K562 (cell line): Measurements from ENCODE around the gene ATF5. TPM values are rescaled to one million over a fixed set of nuclear protein-coding genes. Genes with fewer than 3 reads are reported as not detected.

ENCODE experiments used
- CUX1 ChIP-seq: fragments of 200-800 bp; sonication (Bioruptor generic); IDR thresholded peaks from 2 replicates; pipeline ENCODE4 v1.6.1; 2016; ENCODE audit warnings: missing genetic modification characterization, missing compliant biosample characterization
- ELF4 ChIP-seq: fragments of 450-650 bp; formaldehyde crosslinking; IDR thresholded peaks from 2 replicates; pipeline ENCODE4 v1.4.0; 2022; ENCODE audit warnings: missing genetic modification characterization
- FIP1L1 ChIP-seq: fragments of 200-400 bp; formaldehyde crosslinking; IDR thresholded peaks from 2 replicates; pipeline ENCODE4 v1.6.1; 2018; ENCODE audit warnings: mild to moderate bottlenecking, low read depth, low read length; ENCODE audit not compliant: poor library complexity, severe bottlenecking
- PHF21A ChIP-seq: fragments of 450-650 bp; IDR thresholded peaks from 2 replicates; pipeline ENCODE4 v1.6.1; 2017; ENCODE audit warnings: low read depth, borderline replicate concordance
- TAF15 ChIP-seq: fragments of 200-400 bp; formaldehyde crosslinking; IDR thresholded peaks from 2 replicates; pipeline ENCODE4 v1.6.1; 2017; ENCODE audit warnings: mild to moderate bottlenecking, low read depth, low read length, moderate library complexity
- WHSC1 ChIP-seq: IDR thresholded peaks from one replicate; pipeline ENCODE4 v1.6.1; 2012; ENCODE audit warnings: low read length, control low read depth, inconsistent platforms
- ZNF217 ChIP-seq: sonication (generic); formaldehyde crosslinking; IDR thresholded peaks from 2 replicates; pipeline ENCODE4 v1.8.0; 2022; ENCODE audit warnings: mild to moderate bottlenecking, missing genetic modification reagents
- ZNF253 ChIP-seq: fragments of 250-450 bp; sonication (Bioruptor Pico); conservative IDR thresholded peaks from 2 replicates; pipeline ENCODE4 v1.6.1; 2021; ENCODE audit warnings: mild to moderate bottlenecking
- ZNF274 ChIP-seq: IDR thresholded peaks from 2 replicates; pipeline ENCODE4 v1.6.1; 2011; ENCODE audit warnings: low read depth, mild to moderate bottlenecking, low read length, moderate library complexity, borderline replicate concordance
- ZNF311 ChIP-seq: fragments of 250-450 bp; sonication (Bioruptor Pico); IDR thresholded peaks from 2 replicates; pipeline ENCODE4 v1.4.0; 2020; ENCODE audit warnings: mild to moderate bottlenecking, moderate library complexity
- polyA plus RNA-seq, 8 experiments: library from polyadenylated mRNA; depleted of rRNA in 4 of 8; stranded (reverse) in 5 of 8; unstranded in 3 of 8; fragments of >200 nt; fragmentation: Nextera tagmentation in 2 of 8; fragmentation: Illumina TruSeq in 1 of 8; extraction: Ambion mirVana in 2 of 8; extraction: Trizol in 1 of 8; gene quantifications; 2 replicates each; pipeline versions ENCODE4 v1.2.1 to v1.2.3, GENCODE V29; 2011 to 2014; ENCODE audit warnings: inconsistent platforms in 1 of 8, missing spikeins in 1 of 8
- total RNA-seq, 7 experiments: library from RNA; depleted of rRNA in 6 of 7; stranded (reverse); fragments of >200 nt in 6 of 7; fragmentation: Illumina TruSeq in 2 of 7; extraction: Trizol in 2 of 7; gene quantifications; 2 replicates each; pipeline versions ENCODE4 v1.2.1 to v1.2.3, GENCODE V29; 2011 to 2021; ENCODE audit warnings: low replicate concordance in 1 of 7
- TF ChIP-seq, protein P1 (sequence below): fragments of 450-650 bp; formaldehyde crosslinking; IDR thresholded peaks from 2 replicates; pipeline ENCODE4 v1.4.0; 2020; ENCODE audit warnings: mild to moderate bottlenecking, mixed read lengths
- TF ChIP-seq, protein P2 (sequence below): fragments of 250-450 bp; sonication (Bioruptor Pico); IDR thresholded peaks from 2 replicates; pipeline ENCODE4 v1.4.0; 2020; ENCODE audit warnings: mild to moderate bottlenecking, moderate library complexity

ATF5 gene
- total and polyA plus RNA-seq, 9 of the 15 experiments (the other 6 are each of a cell fraction or from before 2014, with no cell fraction given): 3.0 to 57.6 (median 11.1) TPM

DNA sequence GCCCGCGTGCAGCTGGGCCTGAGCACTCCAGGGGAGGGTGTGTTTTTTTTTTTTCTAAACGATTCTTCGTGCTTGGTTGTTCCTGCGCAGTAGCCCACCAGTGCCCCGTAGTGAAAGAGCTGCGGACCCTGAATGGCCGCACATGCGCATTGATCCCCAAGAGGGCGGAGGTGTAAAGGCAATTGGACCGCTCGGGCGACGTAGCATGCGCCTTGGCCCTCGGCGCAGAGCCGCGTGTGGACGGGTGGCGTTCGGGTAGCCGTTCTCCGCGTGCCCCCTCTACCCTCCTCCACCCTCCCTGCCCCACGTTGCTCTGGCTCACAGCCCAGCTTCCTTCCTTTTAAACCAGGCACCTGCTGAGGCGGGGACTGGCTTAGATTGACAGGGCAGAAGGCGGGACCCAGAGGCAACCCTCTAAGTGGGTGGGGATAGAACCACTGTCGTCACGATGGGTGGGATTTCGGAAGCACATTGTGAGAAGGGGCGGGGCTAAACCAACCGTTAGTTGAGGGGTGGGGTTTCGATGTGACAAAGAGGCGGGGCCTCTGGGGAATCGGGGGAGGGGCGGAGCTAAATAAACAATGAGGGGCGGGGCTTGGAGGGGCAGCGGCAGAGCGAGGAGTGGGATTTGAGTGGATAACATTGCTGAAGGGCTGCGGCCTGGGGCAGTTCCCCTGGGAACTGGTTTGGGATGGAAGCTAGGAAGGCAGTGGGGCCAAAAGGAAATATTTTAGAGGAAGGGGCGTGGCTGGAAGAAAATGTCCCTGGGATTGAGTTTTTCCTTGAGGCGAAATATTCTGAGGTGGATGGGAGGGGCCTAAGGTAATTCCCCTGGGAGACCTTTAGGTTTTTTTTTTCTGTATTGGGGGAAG, 842 bp downstream of the ATF5 start (continued):
- TF ChIP-seq FIP1L1: peak; percentile 87
- TF ChIP-seq, protein P1, sequence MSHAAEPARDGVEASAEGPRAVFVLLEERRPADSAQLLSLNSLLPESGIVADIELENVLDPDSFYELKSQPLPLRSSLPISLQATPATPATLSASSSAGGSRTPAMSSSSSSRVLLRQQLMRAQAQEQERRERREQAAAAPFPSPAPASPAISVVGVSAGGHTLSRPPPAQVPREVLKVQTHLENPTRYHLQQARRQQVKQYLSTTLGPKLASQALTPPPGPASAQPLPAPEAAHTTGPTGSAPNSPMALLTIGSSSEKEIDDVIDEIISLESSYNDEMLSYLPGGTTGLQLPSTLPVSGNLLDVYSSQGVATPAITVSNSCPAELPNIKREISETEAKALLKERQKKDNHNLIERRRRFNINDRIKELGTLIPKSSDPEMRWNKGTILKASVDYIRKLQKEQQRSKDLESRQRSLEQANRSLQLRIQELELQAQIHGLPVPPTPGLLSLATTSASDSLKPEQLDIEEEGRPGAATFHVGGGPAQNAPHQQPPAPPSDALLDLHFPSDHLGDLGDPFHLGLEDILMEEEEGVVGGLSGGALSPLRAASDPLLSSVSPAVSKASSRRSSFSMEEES (CRISPR knock-in tag): no peak
- TF ChIP-seq ZNF311: no peak
- TF ChIP-seq ELF4: 0 out of 2 replicates have a peak, but pooled peaks have one; percentile 52
- no peak for TF ChIP-seq ZNF217
- TF ChIP-seq ZNF253: no peak
- TF ChIP-seq WHSC1: no peak
- TF ChIP-seq, protein P2, sequence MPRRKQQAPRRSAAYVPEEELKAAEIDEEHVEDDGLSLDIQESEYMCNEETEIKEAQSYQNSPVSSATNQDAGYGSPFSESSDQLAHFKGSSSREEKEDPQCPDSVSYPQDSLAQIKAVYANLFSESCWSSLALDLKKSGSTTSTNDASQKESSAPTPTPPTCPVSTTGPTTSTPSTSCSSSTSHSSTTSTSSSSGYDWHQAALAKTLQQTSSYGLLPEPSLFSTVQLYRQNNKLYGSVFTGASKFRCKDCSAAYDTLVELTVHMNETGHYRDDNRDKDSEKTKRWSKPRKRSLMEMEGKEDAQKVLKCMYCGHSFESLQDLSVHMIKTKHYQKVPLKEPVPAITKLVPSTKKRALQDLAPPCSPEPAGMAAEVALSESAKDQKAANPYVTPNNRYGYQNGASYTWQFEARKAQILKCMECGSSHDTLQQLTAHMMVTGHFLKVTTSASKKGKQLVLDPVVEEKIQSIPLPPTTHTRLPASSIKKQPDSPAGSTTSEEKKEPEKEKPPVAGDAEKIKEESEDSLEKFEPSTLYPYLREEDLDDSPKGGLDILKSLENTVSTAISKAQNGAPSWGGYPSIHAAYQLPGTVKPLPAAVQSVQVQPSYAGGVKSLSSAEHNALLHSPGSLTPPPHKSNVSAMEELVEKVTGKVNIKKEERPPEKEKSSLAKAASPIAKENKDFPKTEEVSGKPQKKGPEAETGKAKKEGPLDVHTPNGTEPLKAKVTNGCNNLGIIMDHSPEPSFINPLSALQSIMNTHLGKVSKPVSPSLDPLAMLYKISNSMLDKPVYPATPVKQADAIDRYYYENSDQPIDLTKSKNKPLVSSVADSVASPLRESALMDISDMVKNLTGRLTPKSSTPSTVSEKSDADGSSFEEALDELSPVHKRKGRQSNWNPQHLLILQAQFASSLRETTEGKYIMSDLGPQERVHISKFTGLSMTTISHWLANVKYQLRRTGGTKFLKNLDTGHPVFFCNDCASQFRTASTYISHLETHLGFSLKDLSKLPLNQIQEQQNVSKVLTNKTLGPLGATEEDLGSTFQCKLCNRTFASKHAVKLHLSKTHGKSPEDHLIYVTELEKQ (CRISPR knock-in tag): no peak
- no peak for TF ChIP-seq ZNF274
- TF ChIP-seq CUX1 (CRISPR knock-in tag): no peak
- no peak for TF ChIP-seq PHF21A
- TF ChIP-seq TAF15: no peak
